ENCODE data around the gene ARAP3.
A peak's percentile ranks its signal among the peaks of the same experiment; 100 is the strongest.
"Not testable (repeated sequence)": the region's sequence is repeated elsewhere in the genome, so short reads cannot be mapped to it uniquely, and the experiment has no call there.

Gene ARAP3

GRCh38 chr5:141618030-141618803, 63.8 kb downstream of the ARAP3 start:
- DNase-seq (ENCODE audit: low read depth), result peak; percentile 91
- no peak for TF ChIP-seq CTCF (IDR thresholded peaks at IDR 0.05; ENCODE audit: control insufficient read depth, extremely low read depth, insufficient read depth)
- H3K4me3 ChIP-seq (ENCODE audit: low read depth, low read length), result peak overlapping the region; percentile 89

GRCh38 chr5:141617682-141618029, 64.4 kb downstream of the ARAP3 start:
- H3K4me3 ChIP-seq (ENCODE audit: low read depth, low read length), result peak overlapping the region; percentile 89
- no peak for DNase-seq (ENCODE audit: low read depth)
- no peak for TF ChIP-seq CTCF (IDR thresholded peaks at IDR 0.05; ENCODE audit: control insufficient read depth, extremely low read depth, insufficient read depth)

- peak overlapping the region; percentile 89 for H3K4me3 ChIP-seq (ENCODE audit: low read depth, low read length)
- no peak for DNase-seq (ENCODE audit: low read depth)
- no peak for TF ChIP-seq CTCF (IDR thresholded peaks at IDR 0.05; ENCODE audit: control insufficient read depth, extremely low read depth, insufficient read depth)
Observed at GRCh38 chr5:141617128-141617527, 64.9 kb downstream of the ARAP3 start.

- peak overlapping the region; percentile 89 for H3K4me3 ChIP-seq (ENCODE audit: low read depth, low read length)
- no peak for TF ChIP-seq CTCF (IDR thresholded peaks at IDR 0.05; ENCODE audit: control insufficient read depth, extremely low read depth, insufficient read depth)
Observed at GRCh38 chr5:141615991-141616720, 65.9 kb downstream of the ARAP3 start.

GRCh38 chr5:141613344-141613743, 68.7 kb downstream of the ARAP3 start:
- no peak for DNase-seq (ENCODE audit: low read depth)
- no peak for TF ChIP-seq CTCF (IDR thresholded peaks at IDR 0.05; ENCODE audit: control insufficient read depth, extremely low read depth, insufficient read depth)
- no peak overlapping the region for H3K4me3 ChIP-seq (ENCODE audit: low read depth, low read length)

More at GRCh38 chr5:141615991-141616720, 65.9 kb downstream of the ARAP3 start:
- no peak for DNase-seq (ENCODE audit: low read depth)

- no peak overlapping the region for H3K4me3 ChIP-seq (ENCODE audit: low read depth, low read length)
- DNase-seq (ENCODE audit: low read depth), result no peak
- TF ChIP-seq CTCF (IDR thresholded peaks at IDR 0.05; ENCODE audit: control insufficient read depth, extremely low read depth, insufficient read depth), result no peak
Observed at GRCh38 chr5:141611289-141611688, 70.7 kb downstream of the ARAP3 start.

GRCh38 chr5:141609921-141610320, 72.1 kb downstream of the ARAP3 start:
- not testable (repeated sequence) for H3K4me3 ChIP-seq (ENCODE audit: low read depth, low read length); DNase-seq (ENCODE audit: low read depth)
